IMR-90 (cell line): Measurements from ENCODE around the gene UCHL5.

ENCODE experiments used
- CEBPB ChIP-seq: IDR thresholded peaks from 2 replicates; pipeline ENCODE4 v1.6.1; 2012; ENCODE audit warnings: low read depth, low read length, improper control_type of control experiment
- CHD1 ChIP-seq: IDR thresholded peaks from 2 replicates; pipeline ENCODE4 v1.6.1; 2012; ENCODE audit warnings: low read depth, low read length, improper control_type of control experiment
- FOS ChIP-seq: fragments of 150-350 bp; IDR thresholded peaks from 2 replicates; pipeline ENCODE4 v1.6.1; 2016; ENCODE audit warnings: low read depth, low read length
- MXI1 ChIP-seq: IDR thresholded peaks from 2 replicates; pipeline ENCODE4 v1.6.1; 2012; ENCODE audit warnings: low read depth, mild to moderate bottlenecking, low read length, moderate library complexity, borderline replicate concordance
- POLR2A ChIP-seq: IDR thresholded peaks from 2 replicates; pipeline ENCODE4 v1.6.1; 2012; ENCODE audit warnings: mild to moderate bottlenecking, low read depth, low read length
- RFX5 ChIP-seq: IDR thresholded peaks from 2 replicates; pipeline ENCODE4 v1.8.0; 2012; ENCODE audit warnings: low read depth, mild to moderate bottlenecking, low read length, moderate library complexity
- SMC3 ChIP-seq: fragments of 150-350 bp; IDR thresholded peaks from 2 replicates; pipeline ENCODE4 v1.6.1; 2016; ENCODE audit warnings: low read depth, mild to moderate bottlenecking, antibody characterized with exemption, low read length, moderate library complexity
- TF ChIP-seq, protein P1 (sequence below): conservative IDR thresholded peaks from 2 replicates; pipeline ENCODE4 v1.5.1; 2012; ENCODE audit warnings: mild to moderate bottlenecking, low read depth, low read length, improper control_type of control experiment

DNA sequence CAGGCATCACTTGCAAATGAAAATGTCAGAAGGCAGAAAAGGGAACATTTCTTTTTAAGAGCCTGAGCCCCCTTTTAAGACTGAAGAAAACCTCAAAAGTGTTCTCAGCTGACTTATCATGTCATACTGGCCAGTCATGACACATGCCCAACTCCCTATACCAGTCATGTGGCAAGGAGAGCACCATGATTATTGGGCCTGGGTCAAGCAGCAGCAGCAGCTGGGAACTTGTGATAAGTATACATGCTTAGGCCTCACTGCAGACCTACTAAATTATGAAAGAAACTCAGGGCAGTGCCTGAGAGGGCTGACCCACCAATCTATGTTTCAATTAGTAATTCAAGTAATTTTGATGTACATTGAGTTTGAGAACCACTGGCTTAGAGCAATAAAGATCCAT, 8.9 kb upstream of the UCHL5 start:
- TF ChIP-seq, protein P1, sequence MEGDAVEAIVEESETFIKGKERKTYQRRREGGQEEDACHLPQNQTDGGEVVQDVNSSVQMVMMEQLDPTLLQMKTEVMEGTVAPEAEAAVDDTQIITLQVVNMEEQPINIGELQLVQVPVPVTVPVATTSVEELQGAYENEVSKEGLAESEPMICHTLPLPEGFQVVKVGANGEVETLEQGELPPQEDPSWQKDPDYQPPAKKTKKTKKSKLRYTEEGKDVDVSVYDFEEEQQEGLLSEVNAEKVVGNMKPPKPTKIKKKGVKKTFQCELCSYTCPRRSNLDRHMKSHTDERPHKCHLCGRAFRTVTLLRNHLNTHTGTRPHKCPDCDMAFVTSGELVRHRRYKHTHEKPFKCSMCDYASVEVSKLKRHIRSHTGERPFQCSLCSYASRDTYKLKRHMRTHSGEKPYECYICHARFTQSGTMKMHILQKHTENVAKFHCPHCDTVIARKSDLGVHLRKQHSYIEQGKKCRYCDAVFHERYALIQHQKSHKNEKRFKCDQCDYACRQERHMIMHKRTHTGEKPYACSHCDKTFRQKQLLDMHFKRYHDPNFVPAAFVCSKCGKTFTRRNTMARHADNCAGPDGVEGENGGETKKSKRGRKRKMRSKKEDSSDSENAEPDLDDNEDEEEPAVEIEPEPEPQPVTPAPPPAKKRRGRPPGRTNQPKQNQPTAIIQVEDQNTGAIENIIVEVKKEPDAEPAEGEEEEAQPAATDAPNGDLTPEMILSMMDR = no peak
- no peak for TF ChIP-seq POLR2A
- TF ChIP-seq CEBPB = no peak
- TF ChIP-seq CHD1 = no peak
- no peak for TF ChIP-seq FOS
- TF ChIP-seq SMC3 = no peak
- no peak for TF ChIP-seq MXI1
- no peak for TF ChIP-seq RFX5
